Suppressor macrophage treated with lipopolysaccharide for 1 hour (primary cell): Measurements from ENCODE around the gene CLCN3.
A peak's percentile ranks its signal among the peaks of the same experiment; 100 is the strongest.
"Not testable (repeated sequence)": the region's sequence is repeated elsewhere in the genome, so short reads cannot be mapped to it uniquely, and the experiment has no call there.

ENCODE experiments used
- DNase-seq, 3 donors: peaks; one replicate each; pipeline ENCODE4 v3.0.0-alpha.2; 2020 to 2022

CLCN3 gene

DNA sequence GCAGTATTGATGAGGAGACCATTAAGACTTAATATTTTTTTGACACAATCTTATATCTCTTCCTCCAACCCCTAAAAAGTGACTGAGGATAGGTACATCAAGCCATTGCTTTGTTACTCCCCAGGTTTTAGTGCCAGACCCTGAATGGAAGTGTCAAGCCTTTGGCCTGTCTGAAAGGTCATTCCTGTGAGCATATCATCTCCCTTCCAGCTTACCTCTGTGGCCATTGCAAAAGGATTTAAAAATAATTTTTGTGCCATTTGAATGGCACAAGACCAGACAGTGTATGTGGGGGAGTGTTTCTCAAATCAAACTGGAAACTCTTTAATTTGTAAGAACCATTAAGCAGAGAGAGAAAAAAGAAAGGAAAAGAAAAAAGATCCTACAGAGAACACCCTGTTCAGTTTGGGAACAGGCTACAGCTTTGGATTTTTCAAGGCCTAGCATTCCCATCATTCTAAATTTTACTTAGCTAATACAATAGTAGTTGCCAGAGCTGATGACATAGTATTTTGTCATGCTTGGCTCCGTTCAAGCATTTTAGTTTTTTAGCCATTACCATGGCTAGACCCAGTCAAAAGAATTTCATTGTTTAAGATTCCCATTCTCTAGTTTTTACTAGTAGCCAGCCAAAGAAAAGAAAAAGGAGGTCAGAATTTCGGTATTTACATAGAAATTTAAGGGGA is 87.7 kb downstream of the CLCN3 start:
- no peak for DNase-seq

DNA sequence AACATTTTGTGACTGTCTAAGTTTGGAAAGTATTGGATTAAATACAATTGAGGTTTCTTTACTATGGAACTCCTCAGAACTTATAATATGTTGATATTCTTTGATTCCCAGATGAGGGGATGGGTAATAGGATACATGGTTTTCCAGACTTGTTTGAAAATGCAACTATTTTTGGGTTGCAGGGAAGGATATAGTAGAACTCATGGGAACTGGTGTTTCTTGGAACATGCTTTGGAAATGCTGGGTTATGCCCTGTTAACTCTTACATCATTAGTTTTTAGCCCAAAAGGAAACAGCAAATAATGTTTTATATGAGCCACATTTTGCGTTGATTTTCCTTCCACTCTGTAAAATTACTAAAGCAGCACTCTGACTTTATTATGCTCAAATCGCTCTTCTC is 95.4 kb downstream of the CLCN3 start:
- DNase-seq: no peak

DNA sequence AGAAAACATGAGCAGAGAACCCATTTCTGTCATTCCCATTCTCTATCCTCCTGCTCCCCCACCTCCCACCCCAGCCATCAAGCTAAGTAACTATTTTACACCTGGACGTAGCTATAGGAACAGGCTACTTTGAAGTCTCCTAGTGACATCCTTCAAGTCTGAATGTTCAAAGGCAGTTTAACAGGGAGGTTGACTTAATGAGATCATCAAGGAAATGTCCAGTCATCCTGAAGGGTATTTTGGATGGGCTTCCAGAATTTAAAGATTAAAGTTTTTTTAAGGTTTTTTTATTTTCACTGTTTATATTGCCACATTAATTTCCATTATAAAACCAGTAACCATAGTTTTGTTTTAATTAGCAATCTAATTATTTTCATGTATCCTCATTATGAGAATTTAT is 96.3 kb downstream of the CLCN3 start:
- no peak for DNase-seq

DNA sequence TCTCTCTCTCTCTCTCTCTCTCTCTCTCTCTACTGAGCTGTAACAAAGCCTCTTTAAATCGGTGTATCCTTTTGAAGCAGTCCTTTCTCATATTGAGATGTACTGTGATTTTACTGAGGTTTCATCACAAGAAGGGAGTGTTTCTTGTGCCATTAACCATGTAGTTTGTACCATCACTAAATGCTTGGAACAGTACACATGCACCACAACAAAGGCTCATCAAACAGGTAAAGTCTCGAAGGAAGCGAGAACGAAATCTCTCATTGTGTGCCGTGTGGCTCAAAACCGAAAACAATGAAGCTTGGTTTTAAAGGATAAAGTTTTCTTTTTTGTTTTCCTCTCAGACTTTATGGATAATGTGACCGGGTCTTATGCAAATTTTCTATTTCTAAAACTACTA is 100.2 kb downstream of the CLCN3 start:
- no peak for DNase-seq

DNA sequence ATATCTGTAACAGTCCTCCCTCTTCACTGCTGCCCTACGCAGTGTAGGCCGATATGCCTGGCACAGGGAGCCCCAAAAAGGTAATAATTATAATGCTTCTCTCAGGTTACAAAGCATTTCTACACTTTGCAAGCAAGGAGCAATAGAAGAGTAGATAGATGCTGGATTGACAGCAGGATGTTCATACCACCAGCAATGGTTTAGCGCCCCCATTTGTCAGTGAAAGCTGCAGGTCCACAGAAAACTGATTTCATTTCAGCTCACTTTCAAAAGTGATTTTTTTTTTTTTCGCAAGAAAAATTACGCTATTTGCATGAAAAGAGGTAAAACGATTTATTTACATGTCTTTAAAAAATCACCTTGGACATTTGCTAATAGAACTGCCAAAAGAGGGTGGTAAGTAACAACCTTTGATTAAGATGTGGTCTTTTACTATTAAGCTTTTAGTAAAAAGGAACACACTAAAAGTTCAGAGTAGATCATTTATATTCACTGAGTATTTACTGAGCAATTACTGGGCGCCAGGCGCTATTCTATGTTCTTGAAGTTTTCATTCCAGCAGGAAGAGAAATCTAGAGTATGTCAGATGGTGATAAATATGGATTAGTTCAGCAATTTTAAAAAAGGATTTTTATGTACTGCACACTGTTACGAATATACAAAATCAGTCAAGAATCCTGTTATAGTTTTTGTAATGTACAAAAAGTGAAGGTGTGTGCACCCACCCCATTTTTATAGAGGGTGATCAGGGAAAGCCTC is 103.0 kb downstream of the CLCN3 start:
- DNase-seq: no peak

DNA sequence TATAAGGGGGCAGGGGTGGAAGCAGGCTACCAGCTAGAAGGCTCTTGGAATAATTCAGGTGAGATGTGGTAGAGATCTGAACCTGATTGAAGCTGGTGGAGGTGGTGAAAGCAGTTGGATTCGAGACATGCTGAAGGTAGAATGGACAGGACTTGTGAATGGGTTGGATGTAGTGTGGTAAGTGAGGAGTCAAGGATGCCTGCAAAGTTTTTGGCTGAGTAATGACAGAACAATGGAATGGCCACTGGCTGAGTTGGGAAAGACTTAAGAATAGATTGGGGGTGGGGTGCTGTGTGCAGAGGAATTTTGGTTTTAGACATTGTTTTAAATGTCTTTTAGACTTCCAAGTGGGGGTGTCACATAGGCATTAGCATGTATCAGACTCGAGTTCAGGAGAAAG is 103.9 kb downstream of the CLCN3 start:
- no peak for DNase-seq

DNA sequence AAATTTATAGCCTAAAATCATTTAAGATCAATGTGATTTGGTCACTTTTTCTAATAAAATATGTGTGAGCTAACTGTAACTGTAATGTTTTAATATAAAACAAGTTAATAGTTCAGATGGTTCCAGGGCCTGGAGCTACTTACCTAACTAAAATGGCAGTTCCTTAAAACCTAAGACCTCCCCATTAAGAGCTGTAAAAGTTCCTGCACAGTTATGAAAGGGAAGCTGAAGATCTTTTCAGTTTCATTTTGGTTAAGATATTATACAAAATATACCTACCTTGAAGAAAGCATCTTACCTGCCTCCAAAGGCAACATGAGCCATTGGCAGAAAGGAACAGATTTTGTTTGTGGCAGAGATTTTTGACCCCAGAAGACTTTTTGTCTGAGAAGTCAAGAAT is 107.2 kb downstream of the CLCN3 start:
- DNase-seq: no peak

DNA sequence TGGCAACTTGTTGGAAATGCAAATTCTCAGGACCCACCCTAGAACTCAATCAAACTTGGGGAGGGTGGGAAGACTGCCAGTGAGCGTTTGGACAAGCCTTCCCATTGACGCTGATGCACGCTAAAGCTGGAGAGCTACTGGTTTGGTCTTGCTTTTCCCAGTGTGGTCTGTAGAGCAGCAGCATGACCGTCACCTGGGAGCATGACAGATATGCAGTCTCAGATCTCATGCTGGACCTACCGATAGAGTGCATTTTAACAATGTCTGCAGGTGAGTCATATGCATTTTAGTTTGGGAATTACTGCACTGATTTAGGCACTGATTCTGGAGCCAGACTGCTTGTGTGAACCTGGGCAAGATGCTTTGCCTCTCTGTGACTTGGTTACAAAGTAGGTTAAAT is 110.2 kb downstream of the CLCN3 start:
- no peak for DNase-seq

DNA sequence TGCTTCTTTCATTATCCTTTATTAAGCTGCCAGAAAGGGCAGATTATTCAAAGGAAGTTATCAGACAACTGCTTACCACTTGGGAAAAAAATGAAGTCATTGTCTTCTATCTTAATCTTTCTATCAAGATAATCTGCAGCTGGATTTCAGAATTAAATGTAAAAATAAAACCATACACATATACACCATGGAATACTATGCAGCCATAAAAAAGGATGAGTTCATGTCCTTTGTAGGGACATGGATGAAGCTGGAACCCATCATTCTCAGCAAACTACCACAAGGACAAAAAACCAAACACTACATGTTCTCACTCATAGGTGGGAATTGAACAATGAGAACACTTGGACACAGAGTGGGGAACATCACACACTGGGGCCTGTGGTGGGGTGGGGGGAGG is 118.2 kb downstream of the CLCN3 start:
- DNase-seq: not testable (repeated sequence)

DNA sequence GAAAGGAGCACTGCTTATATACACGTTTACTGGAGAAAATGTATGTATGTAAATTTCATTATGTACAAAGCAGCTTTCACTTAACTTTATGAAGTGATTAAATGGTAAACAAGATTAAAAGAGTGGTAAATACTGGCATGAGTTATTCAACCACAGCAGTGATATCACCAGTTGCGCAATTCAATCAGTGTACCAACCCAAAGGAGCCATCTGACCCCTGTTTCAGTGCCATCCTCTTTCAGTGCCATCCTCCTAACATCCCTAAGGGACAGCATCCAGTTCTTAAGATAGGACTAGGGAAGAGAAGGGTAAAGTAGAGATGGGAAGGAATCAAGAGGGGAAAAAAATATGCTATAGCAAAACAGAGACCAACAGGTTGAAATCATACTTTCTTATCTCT is 121.2 kb downstream of the CLCN3 start:
- peak; percentile 19 to 33 (median 32) for DNase-seq

DNA sequence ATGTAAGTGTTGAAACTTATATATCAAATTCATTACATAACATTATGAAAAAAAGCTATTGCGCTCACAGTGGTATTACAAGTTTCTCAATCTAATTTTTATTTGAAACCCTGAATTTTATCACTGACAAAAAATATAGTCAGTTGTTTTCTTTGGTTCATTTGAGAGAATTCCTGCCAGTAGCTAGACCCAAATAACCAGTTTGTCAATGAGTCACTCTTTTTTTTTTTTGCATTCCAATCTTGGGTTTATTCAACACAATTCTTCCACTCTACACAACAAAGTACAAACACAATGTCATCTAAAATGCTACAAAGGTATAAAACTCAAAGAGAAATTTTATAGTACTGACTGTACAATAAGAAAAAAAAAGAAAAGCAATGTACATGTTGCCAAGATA is 124.2 kb downstream of the CLCN3 start:
- DNase-seq: no peak

DNA sequence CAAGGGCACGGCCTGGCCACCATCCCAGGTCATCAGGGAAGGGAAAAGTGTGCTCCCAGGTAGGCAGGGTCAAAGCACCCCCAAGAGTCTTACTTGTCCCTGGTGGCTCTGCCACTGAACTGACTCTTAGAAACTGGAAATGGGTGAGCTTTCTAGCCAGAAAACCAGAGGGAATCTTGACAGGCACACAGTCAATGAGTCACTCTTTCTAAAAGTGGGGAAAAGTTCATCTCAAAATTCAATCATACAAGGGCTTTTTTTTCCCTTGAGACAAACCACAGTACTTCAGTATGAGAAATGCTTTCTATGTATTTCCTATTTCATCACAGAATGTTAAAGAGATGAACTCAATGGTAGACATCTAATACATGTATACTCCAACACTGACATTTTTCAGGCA is 124.9 kb downstream of the CLCN3 start:
- peak; percentile 13 to 39 (median 27) for DNase-seq

DNA sequence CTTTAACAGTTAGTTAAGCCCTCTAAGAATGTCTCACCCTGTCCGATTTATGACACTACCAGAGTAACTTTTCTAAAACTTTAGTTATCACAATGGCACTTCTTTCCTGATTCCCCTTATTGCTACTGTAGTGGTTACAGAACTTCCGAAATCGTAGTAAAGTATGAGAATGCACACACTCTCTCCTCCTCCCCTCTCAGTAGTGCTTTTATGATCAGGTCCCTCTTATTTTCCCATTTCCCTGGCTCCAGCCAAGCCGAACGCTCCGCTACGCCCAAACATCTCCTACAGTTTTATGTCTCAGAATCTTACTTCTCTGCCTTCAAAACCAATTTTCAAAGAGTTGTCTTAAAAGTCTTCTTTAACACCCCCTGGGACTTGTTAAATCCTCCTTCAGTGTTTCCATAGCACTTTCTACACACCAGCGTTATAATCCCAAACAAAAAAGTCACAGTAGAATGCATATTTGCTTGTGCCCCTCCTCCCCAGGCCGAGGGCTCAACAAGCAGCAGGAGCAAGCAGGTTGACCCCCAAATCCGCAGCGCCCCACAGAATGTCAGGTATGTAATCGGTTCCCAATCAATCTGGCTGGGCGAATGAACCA is 136.7 kb downstream of the CLCN3 start:
- peak in 1 of 3 donors; percentile 25 for DNase-seq

DNA sequence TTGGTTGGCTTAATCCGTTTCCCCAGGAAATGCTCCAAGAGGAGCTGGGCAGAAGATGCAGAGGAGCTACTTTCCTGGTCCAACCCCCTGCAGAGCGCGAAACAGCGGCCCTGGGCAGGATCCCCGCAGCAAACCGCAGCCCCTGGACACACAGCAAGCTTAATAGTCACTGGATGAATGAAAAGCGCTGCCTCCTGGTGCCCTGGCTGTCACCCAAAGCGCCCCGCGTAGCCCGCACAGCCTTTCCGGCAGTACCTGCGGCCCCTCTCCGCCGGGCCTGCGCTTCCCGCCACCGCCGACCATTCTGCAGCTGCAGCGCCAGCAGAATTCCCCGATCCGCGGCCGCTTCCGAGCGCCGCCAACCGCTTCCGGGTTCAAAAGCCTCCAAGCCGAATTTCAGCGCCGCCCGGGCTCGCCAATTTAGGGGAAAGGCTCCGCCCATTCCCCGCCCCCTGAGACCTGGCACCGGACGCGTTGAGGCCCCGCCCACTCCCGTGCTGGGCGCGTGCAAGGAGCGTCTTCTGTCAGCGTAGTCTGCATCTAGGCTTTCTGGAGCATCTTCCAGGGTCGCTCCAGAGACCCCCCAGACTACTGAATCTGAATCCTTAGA is 137.3 kb downstream of the CLCN3 start, which contains the start of gene HPF1:
Gene HPF1, minus strand, starts transcription at position 370 of the 610 bp plus-strand sequence. Its CDS starts 67 bp downstream, at position 303.
- DNase-seq: peak; percentile 90 to 95 (median 93)

DNA sequence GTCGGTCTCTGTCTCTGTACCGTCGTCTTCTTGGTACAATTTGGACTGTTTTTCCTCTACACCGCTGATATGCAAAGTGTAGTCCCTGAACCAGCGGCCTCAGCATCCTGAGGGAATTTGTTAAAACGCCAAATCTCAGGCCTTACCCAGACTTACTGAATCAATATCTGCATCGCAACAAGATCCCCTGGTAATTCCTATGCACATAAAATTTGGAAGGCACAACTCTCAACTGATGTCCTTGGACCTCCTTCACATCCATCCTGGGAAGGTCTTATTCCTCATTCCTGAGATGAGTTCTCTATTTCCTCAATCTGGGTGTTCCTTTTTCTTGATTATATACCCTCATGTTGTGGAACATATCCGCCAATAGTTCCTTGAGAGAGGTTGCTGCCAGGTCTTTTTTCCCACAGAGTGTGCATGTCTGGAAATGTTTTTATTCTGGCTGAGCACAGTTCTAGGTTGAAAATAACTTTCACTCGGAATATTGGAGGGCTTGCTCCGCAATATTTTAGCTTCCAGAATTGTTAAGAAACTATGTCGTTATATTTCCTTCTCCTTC is 138.1 kb downstream of the CLCN3 start:
- DNase-seq: no peak

DNA sequence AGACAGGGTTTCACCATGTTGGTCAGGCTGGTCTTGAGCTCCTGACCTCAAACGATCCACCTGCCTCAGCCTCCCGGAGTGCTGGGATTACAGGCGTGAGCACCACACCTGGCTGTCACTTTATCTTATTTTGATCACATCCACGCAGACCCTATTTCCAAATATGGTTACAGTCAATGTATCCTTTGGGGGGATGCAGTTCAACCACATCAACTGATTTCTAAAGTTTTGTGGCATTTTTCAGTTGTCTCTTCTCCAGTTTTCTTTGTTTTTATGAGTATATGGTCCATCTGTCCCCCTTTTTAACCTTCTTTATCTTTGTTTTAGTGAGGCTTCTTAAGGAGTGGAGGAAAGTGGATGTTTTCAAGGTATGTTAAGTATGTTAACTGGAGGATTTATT is 141.5 kb downstream of the CLCN3 start:
- no peak for DNase-seq

DNA sequence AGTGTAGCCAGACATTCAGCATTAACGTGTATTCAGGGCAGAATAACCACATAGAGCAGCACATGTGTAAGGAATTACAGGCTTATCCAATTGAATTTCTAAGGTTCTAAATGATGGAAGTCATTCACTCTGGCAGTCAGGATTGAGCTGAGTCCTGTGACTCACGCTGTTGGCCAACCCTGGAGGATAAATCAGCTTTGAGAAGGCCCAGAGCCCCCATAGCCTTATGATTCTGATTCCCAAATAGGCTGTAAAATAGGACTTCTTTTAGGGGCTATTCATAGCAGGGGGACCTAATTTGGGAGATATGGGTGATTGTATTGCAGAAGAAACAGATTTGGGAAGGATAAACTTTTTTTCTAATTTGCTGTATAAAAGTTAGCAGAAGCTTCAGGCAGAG is 145.5 kb downstream of the CLCN3 start:
- DNase-seq: no peak

DNA sequence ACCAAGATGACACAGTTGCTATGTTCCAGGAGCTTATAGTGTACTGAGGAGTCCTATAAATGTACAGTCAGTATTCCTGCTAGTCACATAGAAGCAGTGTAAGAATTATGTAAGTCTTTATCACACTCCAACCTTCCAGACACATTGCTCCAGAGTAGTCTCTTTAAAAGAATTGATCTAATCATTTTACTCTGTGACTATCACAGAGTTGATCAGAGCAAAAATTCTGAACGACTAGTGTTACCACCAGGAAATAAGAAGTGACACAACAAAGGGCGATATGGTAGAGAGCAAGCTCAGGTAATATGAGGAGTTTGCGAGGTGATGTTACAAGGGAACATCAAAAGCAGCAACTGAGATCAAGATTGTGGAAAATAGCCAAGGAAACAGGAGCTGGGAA is 146.4 kb downstream of the CLCN3 start:
- no peak for DNase-seq

DNA sequence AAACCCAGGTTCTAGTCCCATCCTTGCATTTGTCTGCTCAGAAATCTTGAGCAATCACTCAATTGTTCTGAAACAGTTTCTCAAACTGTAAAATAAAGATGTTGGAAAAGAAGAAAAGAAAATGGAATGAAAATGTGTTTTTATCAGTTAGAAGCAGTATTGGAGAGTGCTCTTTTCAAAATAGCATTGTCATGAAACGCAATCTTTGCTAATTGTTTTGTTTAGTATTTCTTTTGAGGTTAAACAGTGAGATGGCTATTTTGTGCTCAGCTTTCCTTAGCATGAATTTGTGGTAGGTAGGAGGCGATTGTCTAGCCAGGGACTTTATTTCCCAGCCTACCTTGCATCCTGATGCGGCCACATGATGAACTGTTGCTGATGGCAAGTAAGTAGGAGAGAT is 148.0 kb downstream of the CLCN3 start:
- DNase-seq: no peak

DNA sequence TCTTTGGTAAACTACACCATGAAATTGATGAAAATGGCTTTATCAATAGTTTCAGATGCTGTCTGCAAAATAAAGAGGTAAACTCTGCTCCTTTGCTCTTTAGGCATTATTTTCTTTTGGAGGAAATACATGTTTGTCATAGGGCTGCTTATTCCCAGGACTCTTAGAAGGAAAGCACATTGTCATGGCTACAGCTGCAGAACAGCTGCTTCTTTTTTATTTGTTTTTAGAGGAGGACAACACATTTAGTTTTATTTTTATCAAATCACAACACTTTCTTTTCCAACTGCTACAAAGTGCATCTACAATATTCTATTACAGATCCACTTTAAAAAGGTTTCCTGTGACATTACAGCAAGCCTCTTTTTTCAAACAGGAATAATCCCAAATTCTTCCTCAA is 150.0 kb downstream of the CLCN3 start:
- DNase-seq: no peak

DNA sequence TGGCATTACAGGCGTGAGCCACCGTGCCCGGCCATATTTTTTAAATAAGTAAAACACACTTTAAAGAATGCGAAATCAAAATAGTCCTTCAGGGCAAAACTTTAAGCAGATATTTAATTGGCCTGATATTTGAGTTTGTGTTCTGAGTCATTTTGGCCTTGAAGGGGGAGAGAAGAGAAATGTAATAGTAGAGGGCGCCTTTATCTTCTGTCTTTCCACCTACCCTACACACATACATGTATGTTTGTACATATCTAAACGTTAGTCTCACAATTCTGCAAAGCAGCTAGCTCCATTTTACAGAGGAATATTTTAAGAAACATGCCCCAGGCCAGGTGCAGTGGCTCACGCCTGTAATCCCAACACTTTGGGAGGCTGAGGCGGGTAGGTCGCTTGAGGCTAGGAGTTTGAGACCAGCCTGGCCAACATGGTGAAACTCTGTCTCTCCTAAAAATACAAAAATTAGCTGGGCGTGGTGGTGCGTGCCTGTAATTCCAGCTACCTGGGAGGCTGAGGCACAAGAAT is 151.2 kb downstream of the CLCN3 start:
- not testable (repeated sequence) for DNase-seq
